ELR (cell line): Measurements from ENCODE around the gene CEP192.
"Not testable (repeated sequence)": the region's sequence is repeated elsewhere in the genome, so short reads cannot be mapped to it uniquely, and the experiment has no call there.

Source experiments
- DNase-seq: peaks from one replicate; pipeline ENCODE4 v3.0.0-alpha.2; 2015; ENCODE audit warnings: low read depth

The CEP192 gene

DNA sequence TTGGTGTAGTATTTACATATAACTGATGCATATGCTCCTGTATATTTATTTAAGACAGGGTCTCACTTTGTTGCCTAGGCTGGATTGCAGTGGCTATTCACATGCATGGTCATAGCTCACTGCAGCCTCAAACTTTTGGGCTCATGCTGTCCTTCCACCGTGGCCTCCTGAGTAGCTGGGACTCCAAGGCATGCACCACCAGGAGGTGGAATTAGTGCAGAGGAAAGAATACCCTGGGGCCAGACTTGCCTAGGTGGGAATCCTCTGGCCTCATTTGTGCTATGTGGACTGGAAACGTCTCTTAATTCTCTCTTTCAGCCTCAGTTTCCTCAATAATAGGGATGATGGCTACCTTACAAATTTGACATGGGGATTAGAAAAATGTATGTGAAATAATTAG, 2.3 kb downstream of the CEP192 start:
- no peak for DNase-seq

DNA sequence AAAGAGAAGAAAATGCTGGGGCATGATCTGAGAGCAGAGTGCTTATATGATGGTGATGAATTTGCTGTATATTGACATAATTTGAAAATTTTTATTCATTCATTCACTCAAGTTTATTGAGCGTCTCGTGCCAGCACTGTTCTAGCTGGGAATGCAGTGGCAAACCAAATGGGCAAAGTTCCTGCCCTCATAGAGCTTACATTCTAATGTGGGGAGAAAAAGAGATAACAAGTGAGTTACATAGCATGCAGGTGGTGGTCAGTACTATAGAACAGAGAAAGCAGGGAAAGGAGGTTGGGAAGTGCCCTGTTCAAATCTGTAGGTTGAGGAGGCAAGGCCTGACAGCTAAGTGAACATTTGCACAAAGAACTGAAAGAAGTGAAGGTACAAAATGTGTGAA, 4.3 kb downstream of the CEP192 start:
- DNase-seq, result no peak

DNA sequence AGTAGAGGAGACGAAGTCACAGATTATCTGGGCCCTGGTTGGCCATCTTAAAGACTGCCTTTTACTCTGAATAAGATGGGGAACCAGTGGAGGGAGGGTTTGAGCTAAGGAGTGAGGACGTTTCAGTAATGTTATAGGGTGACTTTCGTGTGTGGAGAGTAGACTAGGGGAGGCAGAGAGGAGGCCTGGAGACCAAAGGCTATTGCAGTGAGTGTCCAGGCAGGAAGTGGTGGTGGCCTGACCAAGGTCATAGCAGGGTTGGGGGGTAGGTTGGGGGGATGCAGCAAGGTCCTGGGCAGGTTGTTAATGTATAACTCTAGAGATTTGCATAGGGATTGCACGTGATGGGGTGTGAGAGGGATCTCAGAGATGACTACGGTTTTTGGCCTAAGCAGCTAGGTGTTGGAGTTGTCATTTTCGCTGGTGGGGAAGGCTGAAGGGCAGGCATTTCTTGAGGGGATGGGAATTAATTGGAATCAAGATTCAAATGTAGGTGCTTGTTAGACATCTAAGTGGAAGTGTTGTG, 4.9 kb downstream of the CEP192 start:
- no peak for DNase-seq

DNA sequence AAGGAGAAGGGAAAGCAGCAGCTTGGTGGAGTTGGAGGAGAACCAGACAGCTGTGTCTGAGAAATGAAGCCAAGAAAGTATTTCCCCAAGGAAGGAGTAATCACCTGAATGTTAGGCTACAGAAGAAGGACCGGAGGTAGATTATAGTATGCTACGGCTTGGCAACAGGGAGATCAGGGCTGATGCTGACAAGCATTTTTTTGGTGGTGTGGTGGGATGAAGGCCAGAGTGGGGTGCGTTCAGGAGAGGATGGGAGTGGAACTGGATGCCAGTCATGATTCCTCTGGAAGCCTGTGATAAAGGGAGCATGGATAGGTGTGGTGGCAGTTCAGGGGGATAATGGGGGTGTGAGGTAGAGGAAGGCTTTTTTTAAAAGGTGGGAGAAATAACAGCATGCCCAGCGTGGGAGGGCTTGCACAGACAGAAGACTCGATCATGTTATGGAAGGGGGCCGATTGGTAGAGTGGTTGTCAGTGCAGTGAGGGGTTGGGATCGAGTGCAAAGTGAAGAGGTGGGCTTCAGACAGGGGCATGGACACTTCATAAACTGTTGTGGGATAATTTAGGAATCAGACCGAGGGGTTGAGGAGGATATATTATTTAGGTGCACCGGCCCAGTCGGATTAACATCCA, 5.6 kb downstream of the CEP192 start:
- DNase-seq, result no peak

DNA sequence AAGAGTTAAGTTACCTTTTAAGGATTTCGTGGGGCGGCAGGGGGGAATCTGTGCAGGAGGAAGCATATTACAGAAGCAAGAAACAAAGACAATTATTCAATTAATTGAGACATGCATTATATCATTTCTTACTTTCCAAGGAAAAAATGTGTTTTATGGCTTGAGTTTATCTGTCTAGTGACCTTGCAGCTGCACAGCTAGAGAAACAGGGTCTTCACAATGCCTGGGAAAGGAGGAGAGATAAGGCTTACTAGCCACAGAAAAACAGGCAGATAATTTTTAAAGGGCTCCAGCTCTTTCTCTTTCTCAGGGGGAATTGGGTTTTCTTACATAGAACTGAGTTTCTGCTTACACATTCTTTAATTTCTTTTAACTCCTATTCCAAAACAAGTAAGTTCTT, 6.2 kb downstream of the CEP192 start:
- DNase-seq, result not testable (repeated sequence)

DNA sequence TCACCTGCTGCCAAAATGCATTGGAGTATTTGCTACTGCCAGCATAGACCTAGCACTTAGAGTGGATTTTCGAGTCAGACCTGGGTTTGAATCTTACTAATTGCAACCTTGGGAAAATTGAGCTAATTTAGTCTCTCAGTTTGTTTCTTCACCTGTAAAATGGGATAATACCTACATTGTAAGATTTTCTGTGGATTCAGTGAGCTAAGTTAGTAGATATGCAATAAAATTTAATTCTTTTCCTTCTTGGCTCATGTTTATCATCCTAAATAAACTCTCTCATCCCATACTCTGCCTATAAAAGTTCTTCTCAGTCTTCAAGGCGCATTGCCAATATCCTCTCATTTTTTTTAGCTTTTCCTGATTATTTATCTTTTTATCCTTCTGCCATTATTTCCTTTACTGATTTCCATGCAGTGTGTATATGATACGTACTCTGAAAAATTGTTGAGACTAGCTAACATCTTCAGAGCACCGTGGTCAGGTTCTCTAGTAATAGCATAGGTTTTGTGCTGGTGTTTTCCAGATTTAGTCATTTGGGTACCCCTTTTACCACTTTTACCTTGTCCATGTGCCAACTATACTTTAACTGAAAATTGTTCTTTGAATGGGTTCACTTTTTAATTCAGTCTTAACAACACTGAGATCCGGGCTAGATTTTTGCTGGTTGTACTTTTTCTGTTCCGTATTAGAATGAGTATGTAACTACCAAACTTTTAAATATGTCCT, 7.3 kb downstream of the CEP192 start:
- DNase-seq, result no peak

DNA sequence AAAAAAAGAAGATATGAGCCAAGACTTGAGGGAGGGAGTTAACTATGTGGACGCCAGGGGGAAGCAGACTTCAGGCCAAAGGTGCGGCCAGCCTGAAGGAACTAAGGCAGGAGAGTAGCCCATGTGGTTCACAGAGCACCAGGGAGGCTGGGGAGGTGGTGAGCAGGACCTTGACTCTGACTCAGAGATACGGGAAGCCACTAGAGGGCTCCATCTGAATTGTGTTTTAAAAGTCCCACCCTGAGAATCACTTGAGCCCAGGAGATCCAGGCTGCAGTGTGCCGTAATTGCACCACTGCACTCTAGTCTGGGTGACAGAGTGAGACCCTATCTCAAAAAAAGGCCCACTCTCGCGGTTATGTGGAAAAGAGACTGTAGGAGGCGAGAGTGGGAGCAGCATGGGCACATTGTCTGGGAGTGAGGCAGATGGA, 12.3 kb downstream of the CEP192 start:
- peak; percentile 94 for DNase-seq

DNA sequence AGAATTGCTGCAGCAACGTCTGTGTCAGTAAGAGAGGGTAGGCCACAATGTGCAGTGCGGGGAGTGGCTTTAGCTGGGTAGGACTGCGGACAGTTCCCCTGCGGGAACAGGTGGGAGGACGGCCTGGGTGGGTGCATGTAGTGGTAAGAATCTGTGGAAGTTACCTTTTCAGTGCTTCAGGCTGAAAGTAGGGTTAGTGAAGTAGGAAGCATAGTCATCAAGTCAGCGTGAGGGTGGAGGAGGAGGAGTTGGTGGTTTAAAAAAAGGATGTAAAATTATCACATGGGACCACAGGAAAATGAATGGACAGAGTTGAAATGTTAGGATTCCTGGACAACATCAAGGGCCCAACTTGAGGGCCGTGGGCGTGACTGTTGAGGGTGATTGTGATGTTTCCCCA, 13.2 kb downstream of the CEP192 start:
- DNase-seq, result no peak

DNA sequence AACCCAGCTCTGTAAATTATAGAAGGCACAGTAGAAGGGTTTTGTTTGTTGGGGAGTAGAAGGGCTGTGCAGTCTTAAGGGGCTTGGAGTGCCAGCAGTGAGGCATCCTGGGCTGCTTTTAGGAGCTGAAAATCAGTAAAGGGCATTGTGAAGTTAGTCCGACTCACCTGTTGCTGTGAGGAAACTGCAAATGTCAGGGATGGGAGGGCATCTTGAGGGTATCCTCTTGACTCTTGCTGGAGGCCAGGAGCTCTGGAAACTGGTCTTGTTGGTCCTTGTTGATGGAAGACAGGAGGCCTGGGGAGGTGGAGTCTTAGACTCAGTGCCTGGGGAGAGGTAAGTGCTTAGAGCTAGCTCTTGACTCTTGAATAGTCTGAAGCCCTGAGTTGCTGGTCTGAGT, 14.1 kb downstream of the CEP192 start:
- DNase-seq, result no peak

DNA sequence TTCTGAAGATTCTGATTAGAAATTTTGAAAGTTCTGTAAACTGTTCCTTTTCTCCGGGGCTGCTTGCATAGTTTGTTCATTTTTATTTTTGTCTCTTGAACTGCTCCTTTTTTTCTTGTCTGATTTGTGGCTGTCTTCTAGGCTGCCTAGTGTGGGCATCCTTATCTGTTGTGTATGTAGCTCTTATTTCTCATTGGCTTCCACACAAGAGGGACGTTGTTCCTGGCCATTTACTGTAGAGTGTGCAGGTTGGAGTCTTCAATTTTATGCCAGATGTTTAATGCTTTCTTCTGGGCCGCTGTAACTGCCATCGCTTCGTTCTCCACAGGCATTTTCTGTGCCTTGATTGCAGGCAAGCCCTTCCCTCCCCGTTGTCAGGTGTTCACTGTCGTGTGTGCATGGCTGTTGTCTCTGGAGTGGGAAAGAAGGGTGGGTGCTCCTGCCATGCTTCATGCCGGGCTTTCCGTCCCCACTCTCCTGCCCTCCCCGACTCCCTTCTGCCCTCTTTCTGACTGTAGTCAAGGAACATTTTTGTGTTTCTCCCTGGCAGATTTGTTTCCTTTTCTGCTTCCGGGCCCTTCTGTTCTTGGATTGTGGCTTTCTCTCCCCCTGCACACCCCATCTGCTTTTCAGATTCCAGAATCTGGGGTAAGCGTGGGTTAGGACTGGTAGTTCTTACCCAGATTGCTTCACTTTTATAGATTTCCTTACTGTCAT, 15.5 kb downstream of the CEP192 start:
- no peak for DNase-seq

DNA sequence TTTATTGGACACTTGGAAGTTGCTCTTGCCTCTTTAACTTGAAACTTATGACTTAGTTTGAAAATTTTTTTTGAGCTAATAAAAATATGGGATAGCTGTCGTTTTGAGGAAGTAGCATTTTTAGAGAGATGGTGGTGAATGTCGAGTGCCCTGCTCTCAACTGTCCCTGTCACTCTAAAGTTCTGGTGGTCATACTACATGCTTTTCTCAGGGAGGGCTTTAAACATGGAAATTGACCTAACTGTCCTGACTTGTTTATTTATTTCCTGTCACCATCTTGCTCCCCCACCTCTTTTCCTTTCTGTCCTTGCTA, 16.0 kb downstream of the CEP192 start:
- DNase-seq, result no peak

DNA sequence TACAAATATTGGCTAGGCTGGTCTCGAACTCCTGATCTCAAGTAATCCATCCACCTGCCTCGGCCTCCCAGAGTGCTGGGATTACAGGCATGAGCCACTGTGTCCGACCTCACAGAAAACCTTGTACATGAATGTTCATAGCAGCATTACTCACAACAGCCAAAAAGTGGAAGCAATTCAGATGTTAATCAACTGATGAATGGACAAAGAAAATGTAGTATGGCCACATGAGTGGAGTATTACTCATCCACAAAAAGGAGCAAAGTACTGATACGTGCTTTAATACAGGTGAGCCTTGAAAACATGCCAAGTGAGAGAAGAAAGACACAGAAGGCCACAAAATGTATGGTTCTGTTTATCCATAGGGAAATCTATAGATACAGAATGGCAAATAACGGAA, 20.6 kb downstream of the CEP192 start:
- peak; percentile 10 for DNase-seq

DNA sequence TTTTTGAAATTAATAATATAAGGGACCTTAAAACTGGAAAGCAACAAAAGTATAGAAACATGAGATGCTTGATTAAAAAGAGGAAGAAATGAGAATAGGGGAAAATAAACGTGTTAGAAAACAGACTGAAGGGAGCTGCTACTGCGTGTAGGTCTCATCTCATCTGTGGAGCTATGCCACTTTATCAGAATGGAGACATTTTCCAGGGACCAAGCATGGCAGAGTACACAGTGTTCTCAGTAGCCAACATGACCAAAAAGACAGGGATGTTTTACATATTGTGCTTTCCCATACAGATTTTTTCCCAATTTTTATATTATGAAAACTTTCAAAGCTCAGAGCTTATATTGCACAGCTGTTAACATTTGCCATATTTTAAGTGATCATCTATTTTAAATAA, 23.1 kb downstream of the CEP192 start:
- no peak for DNase-seq

DNA sequence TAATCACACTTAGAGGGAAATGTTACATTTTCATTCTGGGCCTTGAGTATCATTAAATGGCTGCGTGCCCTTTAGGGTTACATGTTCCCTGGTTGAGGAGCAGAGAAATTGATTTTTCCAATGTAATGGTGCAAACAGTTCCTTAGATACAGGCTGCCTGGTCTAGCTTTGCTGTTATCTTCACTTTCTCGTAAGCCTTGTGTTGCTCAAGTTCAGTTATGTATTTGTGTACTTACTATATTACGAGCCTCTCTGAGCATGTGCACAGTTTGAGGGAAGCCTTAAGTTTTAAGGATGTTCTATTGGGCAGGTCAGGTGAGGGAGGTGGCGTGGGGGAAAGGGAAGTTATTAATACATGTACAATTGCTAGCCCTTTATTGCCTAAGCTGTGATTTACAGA, 23.7 kb downstream of the CEP192 start:
- DNase-seq, result no peak

DNA sequence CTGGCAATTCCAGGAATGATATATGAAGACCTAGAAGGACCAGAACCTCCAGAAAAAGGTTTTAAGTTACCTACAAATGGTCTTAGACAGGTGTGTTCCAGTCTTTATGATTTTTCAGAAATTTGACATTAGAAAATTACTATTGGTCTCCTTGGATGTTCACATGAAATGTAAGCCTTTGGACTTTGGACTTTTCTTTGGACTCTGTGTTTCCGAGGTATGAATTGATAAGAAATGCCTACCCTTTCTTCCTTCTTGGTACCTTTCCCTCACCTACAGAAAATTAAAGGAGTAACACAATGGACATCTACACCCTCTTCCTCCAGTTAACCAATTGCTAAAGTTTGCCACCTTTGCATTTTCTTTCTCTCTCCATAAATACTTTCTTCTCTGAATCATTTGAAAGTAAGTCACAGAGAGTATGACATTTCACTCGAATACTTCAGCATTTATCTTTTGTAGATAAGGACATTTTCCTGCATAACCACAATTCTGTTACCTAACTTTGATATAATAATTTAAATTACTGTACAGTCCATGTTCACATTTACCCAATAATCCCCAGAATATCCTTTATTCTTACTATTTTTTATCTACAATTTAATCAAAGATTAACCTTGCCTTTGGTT, 26.2 kb downstream of the CEP192 start:
- DNase-seq, result no peak

DNA sequence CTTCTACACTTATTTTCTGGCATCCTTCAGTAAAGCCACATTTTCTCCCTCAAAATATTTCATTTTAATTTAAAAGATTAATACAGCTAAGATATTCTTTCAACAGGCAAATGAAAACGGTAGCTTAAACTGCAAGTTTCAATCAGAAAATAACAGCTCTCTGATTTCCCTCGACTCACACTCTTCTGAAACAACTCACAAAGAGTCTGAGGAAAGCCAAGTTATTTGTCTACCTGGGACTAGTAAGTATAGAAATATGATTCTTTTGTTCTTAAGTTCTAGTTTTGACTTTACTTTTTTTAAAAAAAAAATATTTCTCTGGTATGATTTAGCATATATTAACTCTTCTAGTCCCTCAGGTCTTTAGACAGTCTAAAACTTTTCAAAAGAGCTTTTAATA, 27.2 kb downstream of the CEP192 start:
- no peak for DNase-seq

DNA sequence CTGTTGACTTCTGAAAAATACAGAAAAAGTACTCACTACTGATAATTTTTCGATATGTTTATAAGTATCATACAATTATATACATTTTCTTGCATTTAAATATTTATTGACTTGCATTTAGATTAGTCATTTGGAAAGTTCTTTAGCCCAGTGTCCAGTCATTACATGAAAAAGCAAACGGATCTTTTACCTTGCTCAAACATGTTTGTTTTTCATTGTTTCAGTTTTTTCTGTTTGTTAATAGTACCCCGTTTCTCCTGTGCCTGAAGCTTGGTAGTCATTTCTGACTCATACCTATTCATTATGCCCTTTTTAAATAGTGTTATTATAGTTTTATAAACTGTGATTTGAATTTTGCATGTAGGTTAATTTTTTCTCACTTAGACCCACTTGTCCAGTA, 28.1 kb downstream of the CEP192 start:
- peak; percentile 55 for DNase-seq

DNA sequence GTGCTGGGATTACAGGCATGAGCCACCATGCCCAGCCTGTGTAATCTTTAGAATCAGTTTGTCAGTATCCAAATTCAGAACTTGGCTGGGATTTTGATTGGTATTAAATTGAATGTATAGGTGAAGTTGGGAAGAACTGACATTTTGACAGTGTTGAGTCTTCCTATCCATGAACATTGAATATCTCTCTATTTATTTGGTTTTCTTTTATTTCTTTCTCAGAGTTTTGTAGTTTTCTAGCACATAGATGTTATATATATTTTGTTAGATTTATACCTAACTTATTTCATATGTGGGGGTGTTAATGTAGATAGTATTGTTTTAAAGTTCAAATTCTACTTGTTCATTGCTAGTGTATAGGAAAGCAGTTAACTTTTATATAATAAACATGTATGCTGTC, 31.5 kb downstream of the CEP192 start:
- DNase-seq, result no peak

DNA sequence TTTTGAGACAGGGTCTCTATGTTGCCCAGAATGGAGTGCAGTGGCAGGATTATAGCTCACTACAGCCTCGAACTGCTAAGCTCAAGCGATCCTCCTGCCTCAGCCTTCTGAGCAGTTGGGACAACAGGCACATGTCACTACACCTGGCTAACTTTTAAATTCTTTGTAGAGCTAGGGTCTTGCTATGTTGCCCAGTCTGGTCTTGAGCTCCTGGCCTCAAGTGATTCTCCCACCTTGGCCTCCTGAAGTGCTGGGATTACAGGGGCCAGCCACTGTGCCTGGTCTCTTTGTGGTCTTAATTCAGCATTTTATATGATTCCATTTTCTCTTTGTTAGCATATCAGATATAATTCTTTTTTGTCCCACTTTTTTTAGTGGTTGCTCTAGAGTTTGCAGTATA, 34.1 kb downstream of the CEP192 start:
- no peak for DNase-seq

DNA sequence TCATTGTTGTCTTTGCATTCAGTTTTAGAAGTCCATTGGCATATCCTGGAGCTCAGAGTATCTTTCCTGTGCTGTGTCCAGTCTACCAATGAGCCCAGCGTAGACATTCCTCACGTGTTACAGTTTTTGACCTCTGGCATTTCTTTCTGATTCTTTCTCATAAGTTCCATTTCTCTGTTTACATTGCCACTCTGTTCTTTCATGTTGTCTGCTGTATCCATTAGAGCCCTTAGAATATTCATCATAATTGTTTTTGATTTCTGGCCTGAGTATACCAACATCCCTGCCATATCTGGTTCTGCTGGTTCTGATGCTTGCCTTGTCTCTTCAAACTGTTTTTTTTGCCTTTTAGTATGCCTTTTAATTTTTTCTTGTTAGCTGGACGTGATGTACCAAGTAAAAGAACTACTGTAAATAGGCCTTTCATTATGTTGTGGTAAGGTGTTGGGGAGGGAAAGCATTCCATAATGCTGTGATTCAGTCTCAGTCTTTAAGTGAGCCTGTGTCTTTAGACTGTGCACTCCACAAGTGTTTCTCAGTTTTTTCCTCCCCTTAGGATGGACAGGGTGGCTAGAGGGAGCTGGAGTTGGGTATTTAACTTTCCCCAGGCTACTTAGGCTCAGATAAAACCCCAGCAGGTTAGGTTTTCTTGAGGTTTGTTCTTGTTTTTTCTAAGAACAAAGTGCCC, 35.6 kb downstream of the CEP192 start:
- peak; percentile 1 for DNase-seq

DNA sequence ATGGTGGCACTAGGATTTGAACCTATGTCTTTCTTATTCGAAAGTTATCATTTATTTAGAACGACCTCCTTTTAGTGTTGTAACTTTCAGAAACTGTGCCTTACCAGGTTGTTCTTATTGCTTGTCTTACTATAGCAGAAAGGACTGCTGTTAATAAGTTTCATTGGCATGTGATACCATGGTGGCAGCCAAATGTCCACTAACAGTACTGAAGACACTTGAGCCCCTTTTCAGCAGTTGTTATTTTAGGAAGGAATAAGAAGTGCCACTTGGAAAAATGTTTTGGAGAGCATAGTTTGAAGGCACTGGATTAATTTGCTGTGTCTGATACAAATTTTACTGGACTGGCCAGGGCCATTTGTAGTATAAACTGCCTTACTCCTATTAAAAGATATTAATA, 37.7 kb downstream of the CEP192 start:
- no peak for DNase-seq

DNA sequence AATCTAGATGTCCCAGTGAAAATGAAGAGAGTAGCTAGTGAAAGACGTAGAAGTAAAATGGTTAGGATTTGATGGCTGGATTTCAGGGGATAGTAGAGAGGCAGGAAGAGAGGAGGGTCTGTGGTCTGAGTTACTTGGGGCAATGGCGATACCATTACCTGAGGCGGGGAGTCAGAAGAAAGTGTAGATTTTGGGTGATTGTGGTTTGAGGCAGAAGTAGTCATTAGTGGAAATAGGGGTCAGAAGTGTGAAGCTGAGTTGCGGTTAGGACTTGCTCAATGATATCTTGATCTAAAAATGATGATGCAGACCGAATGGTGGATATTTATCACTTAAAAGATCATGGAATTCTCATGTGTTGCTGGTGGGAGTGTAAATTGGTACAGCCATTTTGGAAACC, 41.0 kb downstream of the CEP192 start:
- DNase-seq, result no peak
